H1 (cell line): ENCODE results near the gene INF2. TPM values are rescaled to one million over a fixed set of nuclear protein-coding genes. Genes with fewer than 3 reads are reported as not detected.

Experiments used
- ATF3 ChIP-seq: IDR thresholded peaks from 2 replicates; pipeline ENCODE4 v1.6.1; 2011; ENCODE audit warnings: low read depth, mild to moderate bottlenecking, low read length; ENCODE audit not compliant: insufficient read depth
- BCL11A ChIP-seq, 2 experiments: IDR thresholded peaks; one replicate each; pipeline ENCODE4 v1.6.1; 2011; ENCODE audit warnings: low read depth in 2 of 2, low read length in 2 of 2, mild to moderate bottlenecking in 2 of 2
- BRCA1 ChIP-seq: IDR thresholded peaks from 2 replicates; pipeline ENCODE4 v1.6.1; 2012; ENCODE audit warnings: low read depth, low read length, improper control_type of control experiment
- CHD7 ChIP-seq: fragments of 300-600 bp; sonication (generic); IDR thresholded peaks from 2 replicates; pipeline ENCODE4 v1.7.1; 2012; ENCODE audit warnings: low read length, moderate library complexity, mild to moderate bottlenecking, inconsistent platforms; ENCODE audit not compliant: insufficient replicate concordance
- E2F6 ChIP-seq: IDR thresholded peaks from 2 replicates; pipeline ENCODE4 v1.6.1; 2012; ENCODE audit warnings: inconsistent platforms
- RAD21 ChIP-seq, 2 experiments: IDR thresholded peaks in 1 of 2; conservative IDR thresholded peaks in 1 of 2; 2 replicates each; pipeline ENCODE4 v1.6.1; 2011; ENCODE audit warnings: low read depth in 2 of 2, low read length in 2 of 2, improper control_type of control experiment in 1 of 2, inconsistent platforms in 1 of 2, mild to moderate bottlenecking in 1 of 2, moderate library complexity in 1 of 2
- RFX5 ChIP-seq: IDR thresholded peaks from 2 replicates; pipeline ENCODE4 v1.6.1; 2011; ENCODE audit warnings: low read depth, low read length, improper control_type of control experiment, borderline replicate concordance
- SIN3A ChIP-seq, 2 experiments: IDR thresholded peaks in 1 of 2; conservative IDR thresholded peaks in 1 of 2; 2 replicates each; pipeline ENCODE4 v1.6.1; 2011 to 2012; ENCODE audit warnings: low read length in 2 of 2, improper control_type of control experiment in 1 of 2, low read depth in 1 of 2, mild to moderate bottlenecking in 1 of 2
- TBP ChIP-seq: IDR thresholded peaks from 2 replicates; pipeline ENCODE4 v1.6.1; 2011; ENCODE audit warnings: low read depth, low read length, improper control_type of control experiment
- polyA plus RNA-seq, 7 experiments: library from polyadenylated mRNA; depleted of rRNA in 3 of 7; stranded (reverse) in 5 of 7; unstranded in 2 of 7; fragments of >200 nt in 5 of 7; fragments of 200-250 nt in 2 of 7; gene quantifications; 1 replicate in 5 of 7; 2 replicates in 1 of 7; 4 replicates in 1 of 7; pipeline versions ENCODE4 v1.2.1 to v1.2.3, GENCODE V29; 2011 to 2013; ENCODE audit warnings: missing spikeins in 2 of 7, mixed read lengths in 2 of 7
- total RNA-seq: library from RNA; stranded (reverse); fragmentation: NEBNext Ultra II Directional; extraction: Animal tissue kit (Norgen Biotek cat#: 25700); gene quantifications from 2 replicates; pipeline ENCODE4 v1.2.1, GENCODE V29; 2021

INF2 gene
- total and polyA plus RNA-seq, 2 of the 8 experiments (the other 6 are each of a cell fraction or from before 2014, with no cell fraction given): 29.1 to 59.5 TPM

- TF ChIP-seq CHD7 (no peak), BCL11A (IDR thresholded peaks at IDR 0.05; ENCODE audit: low read depth in 2 of 2, low read length in 2 of 2) (no peak), RFX5 (no peak), TBP (no peak), ATF3 (no peak), SIN3A (conservative IDR thresholded peaks at IDR 0.05 in 1 of 2, IDR thresholded peaks at IDR 0.05 in 1 of 2; ENCODE audit: low read depth in 1 of 2, low read length in 2 of 2) (no peak), RAD21 (IDR thresholded peaks at IDR 0.05 in 1 of 2, conservative IDR thresholded peaks at IDR 0.05 in 1 of 2; ENCODE audit: low read depth in 2 of 2, low read length in 2 of 2) (no peak), BRCA1 (no peak), E2F6 (no peak)
Measured at GRCh38 chr14:104734051-104734587, 44.7 kb downstream of the INF2 start (continued).
